Vagina (tissue), 2 donors: ENCODE data around the gene TMEM61.

Source experiments
- CTCF ChIP-seq, 3 experiments: fragments of 450-650 bp in 2 of 3; fragments of 200-600 bp in 1 of 3; sonication (generic) in 1 of 3; IDR thresholded peaks; one replicate each; pipeline ENCODE4 v1.5.1; 2017 to 2019; ENCODE audit warnings: antibody characterized with exemption in 3 of 3, mild to moderate bottlenecking in 2 of 3, moderate library complexity in 2 of 3
- POLR2A ChIP-seq, 2 donors: fragments of 450-650 bp; IDR thresholded peaks; one replicate each; pipeline ENCODE4 v1.6.1; 2017; ENCODE audit warnings: antibody characterized with exemption in 2 of 2, mild to moderate bottlenecking in 2 of 2, moderate library complexity in 2 of 2
- POLR2AphosphoS5 ChIP-seq, 2 donors: sonication (generic); formaldehyde crosslinking; IDR thresholded peaks; one replicate each; pipeline ENCODE4 v1.9.0; 2017; ENCODE audit warnings: antibody characterized with exemption in 2 of 2, mild to moderate bottlenecking in 2 of 2, low read depth in 1 of 2; ENCODE audit not compliant: insufficient read depth in 1 of 2

GRCh38 chr1:54994355-54994990 is 14.0 kb downstream of the TMEM61 start:
- no peak for TF ChIP-seq CTCF (IDR thresholded peaks at IDR 0.05)
- TF ChIP-seq POLR2A (IDR thresholded peaks at IDR 0.05) = no peak
- no peak for TF ChIP-seq POLR2AphosphoS5 (IDR thresholded peaks at IDR 0.05; ENCODE audit: insufficient read depth in 1 of 2, low read depth in 1 of 2)
